HCT116 (cell line): ENCODE data around the gene CTNND2. TPM values are rescaled to one million over a fixed set of nuclear protein-coding genes. Genes with fewer than 3 reads are reported as not detected.

Experiments
- ATAC-seq: fragments of 200-7000 bp; cut with Tn5 transposase; 2 replicates; pipeline ENCODE4 v1.9.1; 2020; ENCODE audit warnings: mild to moderate bottlenecking, moderate library complexity
- BruUV-seq: library from RNA; stranded (reverse); fragments of 400-500 nt; replicated peaks from 2 replicates; lab custom pipeline; 2021; lab: Mats Ljungman, UMichigan
- CTCF ChIA-PET: fragments of 300-600 bp; sonication (Branson Sonifier 250); formaldehyde crosslinking; loops from one replicate; lab custom pipeline; 2021; ENCODE audit warnings: antibody characterized with exemption; lab: Charles Lee
- POLR2A ChIA-PET: fragments of 300-600, 350-600 bp; sonication (Branson Sonifier 250); formaldehyde crosslinking; loops from one replicate; lab custom pipeline; 2021; ENCODE audit warnings: antibody characterized with exemption; lab: Charles Lee
- RAD21 ChIA-PET, 2 experiments: fragments of 300-600 bp; sonication (Branson Sonifier 250); formaldehyde crosslinking; loops; one replicate each; lab custom pipeline; 2023; ENCODE audit warnings: low total read pairs in 2 of 2; ENCODE audit not compliant: uncharacterized antibody in 2 of 2, unreplicated experiment in 2 of 2, low non-redundant PET in 1 of 2; lab: Charles Lee
- DNase-seq: peaks from one replicate; pipeline ENCODE4 v3.0.0-alpha.2; 2010; ENCODE audit warnings: low read depth, low spot score
- H2AFZ ChIP-seq: fragments of 200-600 bp; shearing (Covaris generic), sonication (generic); 2 replicates; pipeline ENCODE4 v1.6.1; 2017; ENCODE audit warnings: low read depth, mixed run types, mixed read lengths, antibody characterized with exemption, low read length; ENCODE audit not compliant: poor library complexity, severe bottlenecking
- H3K27ac ChIP-seq: 2 replicates; pipeline ENCODE4 v1.5.1; 2012; ENCODE audit warnings: low read depth, low read length
- H3K27me3 ChIP-seq: fragments of 200-600 bp; sonication (generic); 2 replicates; pipeline ENCODE4 v1.6.1; 2016; ENCODE audit warnings: mixed run types, low read length, mixed read lengths; ENCODE audit not compliant: insufficient read depth
- H3K36me3 ChIP-seq, 2 experiments: fragments of 200-500 bp in 1 of 2; fragments of 200-600 bp in 1 of 2; sonication (Bioruptor generic) in 1 of 2; sonication (generic) in 1 of 2; 2 replicates each; pipeline versions ENCODE4 v1.5.1 to v1.6.1; 2014 to 2016; ENCODE audit warnings: low read length in 2 of 2, inconsistent platforms in 1 of 2, mixed read lengths in 1 of 2, mixed run types in 1 of 2; ENCODE audit not compliant: insufficient read depth in 2 of 2, control insufficient read depth in 1 of 2
- H3K4me1 ChIP-seq, 2 experiments: fragments of 200-600 bp in 1 of 2; sonication (generic) in 1 of 2; 2 replicates each; pipeline versions ENCODE4 v1.5.1 to v1.6.1; 2012 to 2017; ENCODE audit warnings: low read length in 2 of 2, inconsistent platforms in 1 of 2, mild to moderate bottlenecking in 1 of 2, mixed read lengths in 1 of 2, mixed run types in 1 of 2, moderate library complexity in 1 of 2; ENCODE audit not compliant: insufficient read depth in 2 of 2, control insufficient read depth in 1 of 2
- H3K4me2 ChIP-seq: fragments of 200-600 bp; sonication (generic); 2 replicates; pipeline ENCODE4 v1.6.1; 2017; ENCODE audit warnings: mixed run types, low read length, mixed read lengths
- H3K4me3 ChIP-seq, 2 experiments: fragments of 200-600 bp in 1 of 2; sonication (generic) in 1 of 2; replicated peaks in 1 of 2; 2 replicates each; pipeline ENCODE4 v1.5.1; 2011 to 2016; ENCODE audit warnings: low read length in 2 of 2, control low read depth in 1 of 2, low read depth in 1 of 2, mild to moderate bottlenecking in 1 of 2, mixed read lengths in 1 of 2, mixed run types in 1 of 2
- H3K79me2 ChIP-seq: fragments of 200-600 bp; sonication (generic); 2 replicates; pipeline ENCODE4 v1.6.1; 2017; ENCODE audit warnings: mild to moderate bottlenecking, mixed run types, low read length, moderate library complexity, mixed read lengths; ENCODE audit not compliant: insufficient read depth
- H3K9ac ChIP-seq: fragments of 200-600 bp; sonication (generic); 2 replicates; pipeline ENCODE4 v1.6.1; 2016; ENCODE audit warnings: low read length, mixed read lengths
- H3K9me2 ChIP-seq: fragments of 200-600 bp; sonication (generic), shearing (Covaris generic); 2 replicates; pipeline ENCODE4 v1.6.1; 2017; ENCODE audit warnings: mixed run types, mild to moderate bottlenecking, moderate library complexity; ENCODE audit not compliant: insufficient read depth
- H3K9me3 ChIP-seq, 2 experiments: fragments of 200-500 bp in 1 of 2; fragments of 200-600 bp in 1 of 2; sonication (Bioruptor generic) in 1 of 2; sonication (generic) in 1 of 2; 2 replicates each; pipeline ENCODE4 v1.6.1; 2014 to 2017; ENCODE audit warnings: low read length in 2 of 2, mixed read lengths in 2 of 2, inconsistent platforms in 1 of 2, low read depth in 1 of 2, mild to moderate bottlenecking in 1 of 2, mixed run types in 1 of 2, moderate library complexity in 1 of 2; ENCODE audit not compliant: control insufficient read depth in 1 of 2, insufficient read depth in 1 of 2
- H4K20me1 ChIP-seq: fragments of 200-600 bp; sonication (generic), shearing (Covaris generic); 2 replicates; pipeline ENCODE4 v1.6.1; 2017; ENCODE audit warnings: mixed run types, mild to moderate bottlenecking, moderate library complexity; ENCODE audit not compliant: insufficient read depth
- CEBPB ChIP-seq: IDR thresholded peaks from 2 replicates; pipeline ENCODE4 v1.6.1; 2012; ENCODE audit warnings: low read depth
- EZH2 ChIP-seq: fragments of 200-600 bp; sonication (generic); IDR thresholded peaks from 2 replicates; pipeline ENCODE4 v1.6.1; 2017; ENCODE audit warnings: antibody characterized with exemption, mixed run types
- FOSL1 ChIP-seq: IDR thresholded peaks from 2 replicates; pipeline ENCODE4 v1.6.1; 2012; ENCODE audit warnings: low read depth
- POLR2A ChIP-seq: IDR thresholded peaks from 2 replicates; pipeline ENCODE4 v1.7.0; 2011; ENCODE audit warnings: borderline replicate concordance; ENCODE audit not compliant: insufficient read depth, insufficient read length; ENCODE audit errors: extremely low read depth
- POLR2AphosphoS5 ChIP-seq: IDR thresholded peaks from 2 replicates; pipeline ENCODE4 v1.6.1; 2011; ENCODE audit warnings: mild to moderate bottlenecking, low read depth, low read length, moderate library complexity
- RAD21 ChIP-seq: IDR thresholded peaks from 2 replicates; pipeline ENCODE4 v1.6.1; 2012; ENCODE audit warnings: low read depth, mild to moderate bottlenecking
- intact Hi-C: fragments of 100-400 bp; cut with micrococcal nuclease; formaldehyde crosslinking; loops from 2 replicates; pipeline ENCODE4 v1.10.0; 2022
- total RNA-seq: library from RNA; stranded (reverse); gene quantifications from one replicate; pipeline ENCODE4 v1.2.1, GENCODE V29; 2021; ENCODE audit not compliant: unreplicated experiment

CTNND2 gene
- total RNA-seq, 1 experiment from 2014 or later = not detected

GRCh38 chr5:11180890-11181289 is 723.4 kb downstream of the CTNND2 start:
- H3K4me3 ChIP-seq = no peak overlapping the region
- H3K9me2 ChIP-seq = no peaks in the 10 kb centered on the region
- H3K4me1 ChIP-seq = no peaks in the 10 kb centered on the region
- POLR2A ChIA-PET = no interaction called here
- no peak for DNase-seq
- CTCF ChIA-PET = no interaction called here
- H2AFZ ChIP-seq = no peak overlapping the region
- no peak overlapping the region for H3K9ac ChIP-seq
- intact Hi-C loops = loop anchor here (5.0 to 10.0 kb wide), 2 partner anchors 316 to 484 kb away; no protein-coding TSS in a partner anchor
- H3K79me2 ChIP-seq = no peaks in the 10 kb centered on the region
- RAD21 ChIA-PET = no interaction called here
- H3K36me3 ChIP-seq = no peaks in the 10 kb centered on the region
- TF ChIP-seq POLR2A = no peak
- TF ChIP-seq POLR2AphosphoS5 = no peak
- no peak for TF ChIP-seq RAD21
- no peak for TF ChIP-seq FOSL1
- TF ChIP-seq EZH2 = no peak
- TF ChIP-seq, all 23 proteins: peak for 0
- no peaks in the 10 kb centered on the region for H3K27me3 ChIP-seq
- BruUV-seq = no TSS peak
- no peaks in the 10 kb centered on the region for H4K20me1 ChIP-seq
- no peak overlapping the region for H3K27ac ChIP-seq
- no peak for ATAC-seq
- H3K9me3 ChIP-seq = no peaks in the 10 kb centered on the region
- H3K4me2 ChIP-seq = no peak overlapping the region

- H3K79me2 ChIP-seq = no peaks in the 10 kb centered on the region
- H3K27ac ChIP-seq = no peak overlapping the region
- DNase-seq = no peak
- H3K36me3 ChIP-seq = no peaks in the 10 kb centered on the region
- intact Hi-C loops = no loop called here
- CTCF ChIA-PET = no interaction called here
- POLR2A ChIA-PET = no interaction called here
- no peak for ATAC-seq
- no TSS peak for BruUV-seq
- RAD21 ChIA-PET = no interaction called here
- H3K4me1 ChIP-seq = no peaks in the 10 kb centered on the region
- H2AFZ ChIP-seq = no peak overlapping the region
- no peak overlapping the region for H3K4me3 ChIP-seq
- no peaks in the 10 kb centered on the region for H3K9me3 ChIP-seq
- H3K9ac ChIP-seq = no peak overlapping the region
- H4K20me1 ChIP-seq = no peaks in the 10 kb centered on the region
- H3K9me2 ChIP-seq = no peaks in the 10 kb centered on the region
- no peak overlapping the region for H3K4me2 ChIP-seq
- TF ChIP-seq CEBPB = no peak
- no peak for TF ChIP-seq FOSL1
- no peaks in the 10 kb centered on the region for H3K27me3 ChIP-seq
Measured at GRCh38 chr5:11177999-11178711, 726.1 kb downstream of the CTNND2 start.
